Activated T-helper 2 cell treated with anti-CD3 and anti-CD28 coated beads, Interferon-gamma antibody, Interleukin-2, Interleukin-4, amounts not matched to agents 10 μg/mL and 5 μg/mL and 100 μg/mL, durations not matched to agents 14 hours and 24 hours and 36 hours (primary cell): ENCODE results near the gene AZU1. TPM values are rescaled to one million over a fixed set of nuclear protein-coding genes. Genes with fewer than 3 reads are reported as not detected.
"Not testable (repeated sequence)": the region's sequence is repeated elsewhere in the genome, so short reads cannot be mapped to it uniquely, and the experiment has no call there.

Experiments
- DNase-seq: peaks from one replicate; pipeline ENCODE4 v3.0.0; 2021; ENCODE audit warnings: low spot score
- H3K27ac Mint-ChIP-seq: one replicate; pipeline ENCODE4 v1.8.0; 2021; ENCODE audit warnings: mixed read lengths
- H3K27me3 Mint-ChIP-seq: one replicate; pipeline ENCODE4 v1.8.0; 2021; ENCODE audit warnings: low read depth, mixed read lengths
- H3K36me3 Mint-ChIP-seq: one replicate; pipeline ENCODE4 v1.8.0; 2021; ENCODE audit warnings: low read depth, mixed read lengths
- H3K4me1 Mint-ChIP-seq: one replicate; pipeline ENCODE4 v1.8.0; 2021; ENCODE audit warnings: low read depth, mixed read lengths
- H3K4me3 Mint-ChIP-seq: one replicate; pipeline ENCODE4 v1.8.0; 2021; ENCODE audit warnings: low read depth, mild to moderate bottlenecking, moderate library complexity, mixed read lengths
- H3K9me3 Mint-ChIP-seq: one replicate; pipeline ENCODE4 v1.8.0; 2021; ENCODE audit warnings: mixed read lengths
- intact Hi-C: fragments of 100-400 bp; cut with micrococcal nuclease; formaldehyde crosslinking; loops from one replicate; pipeline ENCODE4 v1.15.1; 2023
- total RNA-seq: library from RNA; stranded (reverse); gene quantifications from 2 replicates; pipeline ENCODE4 v1.2.3, GENCODE V29; 2022

AZU1 gene
- total RNA-seq, 1 donor from 2014 or later: not detected

GRCh38 chr19:876089-876488 lies 48.5 kb downstream of the AZU1 start:
- Mint-ChIP-seq H3K4me3 (no peak overlapping the region), H3K4me1 (peaks cover 2% of the 10 kb centered on the region), H3K9me3 (no peaks in the 10 kb centered on the region), H3K27ac (no peak overlapping the region), H3K36me3 (peaks cover 5% of the 10 kb centered on the region), H3K27me3 (no peaks in the 10 kb centered on the region)
- intact Hi-C loops: no loop called here
- DNase-seq: no peak

DNA sequence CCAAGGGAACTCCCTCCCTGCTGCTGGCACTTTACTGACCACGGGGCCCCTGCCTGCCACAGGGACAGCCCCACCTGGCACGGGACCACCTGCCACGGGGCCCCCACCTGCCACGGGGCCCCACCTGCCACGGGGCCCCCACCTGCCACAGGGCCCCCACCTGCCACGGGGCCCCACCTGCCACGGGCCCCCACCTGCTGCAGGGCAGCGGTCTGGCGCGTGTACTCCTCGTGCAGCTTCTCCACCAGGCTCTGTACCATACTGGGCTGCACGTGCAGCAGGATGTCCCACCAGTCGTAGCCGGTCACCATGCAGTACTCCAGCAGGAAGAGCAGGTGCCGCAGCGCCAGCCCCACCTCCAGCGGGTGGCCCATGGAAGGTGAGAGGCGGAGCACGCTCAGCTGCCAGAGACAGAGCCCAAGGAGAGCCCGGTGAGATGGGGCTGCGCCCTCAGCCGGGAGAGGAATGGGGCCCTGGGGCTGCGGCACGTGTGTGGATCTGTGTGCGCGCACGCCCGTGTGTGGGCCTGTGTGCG lies 49.2 kb downstream of the AZU1 start:
- H3K36me3 Mint-ChIP-seq: peaks cover 12% of the 10 kb centered on the region
- no peak overlapping the region for H3K27ac Mint-ChIP-seq
- no peaks in the 10 kb centered on the region for H3K27me3 Mint-ChIP-seq
- DNase-seq: no peak
- no peak overlapping the region for H3K4me3 Mint-ChIP-seq
- intact Hi-C loops: no loop called here
- H3K9me3 Mint-ChIP-seq: no peaks in the 10 kb centered on the region
- peaks cover 2% of the 10 kb centered on the region for H3K4me1 Mint-ChIP-seq

DNA sequence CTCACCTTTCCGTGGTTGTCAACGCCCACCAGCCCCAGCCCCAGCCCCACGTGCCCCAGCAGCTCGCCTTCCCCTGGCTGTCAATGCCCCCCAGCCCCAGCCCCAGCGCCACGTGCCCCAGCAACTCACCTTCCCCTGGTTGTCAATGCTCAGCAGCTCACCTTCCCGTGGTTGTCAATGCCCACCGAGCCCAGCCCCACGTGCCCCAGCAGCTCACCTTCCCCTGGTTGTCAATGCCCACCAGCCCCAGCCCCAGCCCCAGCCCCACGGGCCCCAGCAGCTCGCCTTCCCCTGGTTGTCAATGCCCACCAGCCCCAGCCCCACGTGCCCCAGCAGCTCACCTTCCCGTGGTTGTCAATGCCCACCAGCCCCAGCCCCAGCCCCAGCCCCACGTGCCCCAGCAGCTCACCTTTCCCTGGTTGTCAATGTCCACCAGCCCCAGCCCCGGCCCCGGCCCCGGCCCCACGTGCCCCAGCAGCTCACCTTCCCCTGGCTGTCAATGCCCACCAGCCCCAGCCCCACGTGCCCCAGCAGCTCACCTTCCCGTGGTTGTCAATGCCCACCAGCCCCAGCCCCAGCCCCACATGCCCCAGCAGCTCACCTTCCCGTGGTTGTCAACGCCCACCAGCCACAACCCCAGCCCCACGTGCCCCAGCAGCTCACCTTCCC lies 50.5 kb downstream of the AZU1 start:
- H3K4me3 Mint-ChIP-seq, H3K9me3 Mint-ChIP-seq, H3K27me3 Mint-ChIP-seq, H3K27ac Mint-ChIP-seq, intact Hi-C loops, DNase-seq, H3K4me1 Mint-ChIP-seq: not testable (repeated sequence)
- peaks cover 15% of the 10 kb centered on the region for H3K36me3 Mint-ChIP-seq

DNA sequence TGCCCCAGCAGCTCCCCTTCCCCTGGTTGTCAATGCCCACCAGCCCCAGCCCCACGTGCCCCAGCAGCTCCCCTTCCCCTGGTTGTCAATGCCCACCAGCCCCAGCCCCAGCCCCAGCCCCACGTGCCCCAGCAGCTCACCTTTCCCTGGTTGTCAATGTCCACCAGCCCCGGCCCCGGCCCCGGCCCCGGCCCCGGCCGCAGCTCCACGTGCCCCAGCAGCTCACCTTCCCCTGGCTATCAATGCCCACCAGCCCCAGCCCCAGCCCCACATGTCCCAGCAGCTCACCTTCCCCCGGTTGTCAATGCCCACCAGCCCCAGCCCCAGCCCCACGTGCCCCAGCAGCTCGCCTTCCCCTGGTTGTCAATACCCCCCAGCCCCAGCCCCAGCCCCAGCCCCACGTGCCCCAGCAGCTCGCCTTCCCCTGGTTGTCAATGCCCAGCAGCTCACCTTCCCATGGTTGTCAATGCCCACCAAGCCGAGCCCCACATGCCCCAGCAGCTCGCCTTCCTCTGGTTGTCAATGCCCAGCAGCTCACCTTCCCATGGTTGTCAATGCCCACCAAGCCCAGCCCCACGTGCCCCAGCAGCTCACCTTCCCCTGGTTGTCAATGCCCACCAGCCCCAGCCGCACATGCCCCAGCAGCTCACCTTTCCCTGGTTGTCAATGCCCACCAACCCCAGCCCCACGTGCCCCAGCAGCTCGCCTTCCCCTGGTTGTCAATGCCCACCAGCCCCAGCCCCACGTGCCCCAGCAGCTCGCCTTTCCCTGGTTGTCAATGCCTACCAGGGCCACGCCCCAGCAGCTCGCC lies 51.3 kb downstream of the AZU1 start:
- H3K27me3 Mint-ChIP-seq, H3K4me3 Mint-ChIP-seq, H3K27ac Mint-ChIP-seq, H3K9me3 Mint-ChIP-seq, H3K4me1 Mint-ChIP-seq, intact Hi-C loops, DNase-seq: not testable (repeated sequence)
- peaks cover 18% of the 10 kb centered on the region for H3K36me3 Mint-ChIP-seq

- no peaks in the 10 kb centered on the region for H3K9me3 Mint-ChIP-seq
- no peaks in the 10 kb centered on the region for H3K4me1 Mint-ChIP-seq
- H3K36me3 Mint-ChIP-seq: peaks cover 18% of the 10 kb centered on the region
- H3K4me3 Mint-ChIP-seq: no peak overlapping the region
- H3K27me3 Mint-ChIP-seq: no peaks in the 10 kb centered on the region
- no peak overlapping the region for H3K27ac Mint-ChIP-seq
- no peak for DNase-seq
- intact Hi-C loops: no loop called here
Measured at GRCh38 chr19:879711-880438, 52.2 kb downstream of the AZU1 start.

Other genes with a start within 250 kb of the AZU1 start
- 0.52 and 0.64 TPM in 2 replicates for gene HCN2, start 238.0 kb upstream of the AZU1 start, total RNA-seq
- gene POLRMT, start 194.3 kb upstream of the AZU1 start, total RNA-seq: 90.1 and 94.7 TPM in 2 replicates
- not detected in 2 replicates for gene FGF22, start 188.0 kb upstream of the AZU1 start, total RNA-seq
- gene RNF126, start 164.6 kb upstream of the AZU1 start, total RNA-seq: 83.2 and 89.4 TPM in 2 replicates
- gene FSTL3, start 151.4 kb upstream of the AZU1 start, total RNA-seq: 6.9 and 8.0 TPM in 2 replicates
- gene PRSS57, start 132.4 kb upstream of the AZU1 start, total RNA-seq: not detected in 2 replicates
- not detected in 2 replicates for gene PALM, start 118.9 kb upstream of the AZU1 start, total RNA-seq
- gene MISP, start 76.7 kb upstream of the AZU1 start, total RNA-seq: not detected in 2 replicates
- gene PTBP1, start 30.4 kb upstream of the AZU1 start, total RNA-seq: 735 and 739 TPM in 2 replicates
- gene PLPPR3, start 5.9 kb upstream of the AZU1 start, total RNA-seq: not detected in 2 replicates
- gene PRTN3, start 13.2 kb downstream of the AZU1 start, total RNA-seq: not detected in 2 replicates
- not detected in 2 replicates for gene ELANE, start 24.5 kb downstream of the AZU1 start, total RNA-seq
- 0.94 and 1.8 TPM in 2 replicates for gene CFD, start 31.8 kb downstream of the AZU1 start, total RNA-seq
- gene MED16, start 65.3 kb downstream of the AZU1 start, total RNA-seq: 55.7 and 64.1 TPM in 2 replicates
- gene RNU6-9, start 65.6 kb downstream of the AZU1 start, total RNA-seq: not detected in 2 replicates
- 77.1 and 83.3 TPM in 2 replicates for gene R3HDM4, start 85.4 kb downstream of the AZU1 start, total RNA-seq
- gene KISS1R, start 89.5 kb downstream of the AZU1 start, total RNA-seq: 7.1 and 8.0 TPM in 2 replicates
- gene ARID3A, start 98.2 kb downstream of the AZU1 start, total RNA-seq: 42.0 and 42.6 TPM in 2 replicates
- 88.6 and 94.9 TPM in 2 replicates for gene WDR18, start 156.5 kb downstream of the AZU1 start, total RNA-seq
- 0.11 TPM in 1 of 2 replicates, not detected in the other for gene GRIN3B, start 172.6 kb downstream of the AZU1 start, total RNA-seq
- gene TMEM259, start 193.3 kb downstream of the AZU1 start, total RNA-seq: 137 and 138 TPM in 2 replicates
- gene RNU6-2, start 193.7 kb downstream of the AZU1 start, total RNA-seq: not detected in 2 replicates
- gene CNN2, start 198.8 kb downstream of the AZU1 start, total RNA-seq: 160 and 163 TPM in 2 replicates
- gene ABCA7, start 212.3 kb downstream of the AZU1 start, total RNA-seq: 17.2 and 19.6 TPM in 2 replicates
- 158 TPM in 2 replicates for gene ARHGAP45, start 239.3 kb downstream of the AZU1 start, total RNA-seq